Breast epithelium (tissue), 3 donors: ENCODE measurements around the gene SPATA21.

Source experiments
- CTCF ChIP-seq, 3 donors: fragments of 450-650 bp; IDR thresholded peaks; one replicate each; pipeline ENCODE4 v1.5.1; 2016 to 2017; ENCODE audit warnings: antibody characterized with exemption in 3 of 3, mild to moderate bottlenecking in 3 of 3, moderate library complexity in 3 of 3
- POLR2A ChIP-seq: fragments of 450-650 bp; IDR thresholded peaks from one replicate; pipeline ENCODE4 v1.6.1; 2016; ENCODE audit warnings: antibody characterized with exemption, mild to moderate bottlenecking, moderate library complexity

GRCh38 chr1:16393570-16394521 is 43.4 kb downstream of the SPATA21 start:
- TF ChIP-seq CTCF (IDR thresholded peaks at IDR 0.05): no peak
- TF ChIP-seq POLR2A: no peak
